LHCN-M2 (cell line): ENCODE measurements around the gene CDA. TPM values are rescaled to one million over a fixed set of nuclear protein-coding genes. Genes with fewer than 3 reads are reported as not detected.
A peak's percentile ranks its signal among the peaks of the same experiment; 100 is the strongest.

Experiments used
- DNase-seq: peaks from one replicate; pipeline ENCODE4 v3.0.0-alpha.2; 2012; ENCODE audit warnings: low read depth
- total RNA-seq: library from RNA; depleted of rRNA; stranded (reverse); fragments of >200 nt; gene quantifications from 2 replicates; pipeline ENCODE4 v1.2.3, GENCODE V29; 2014

CDA gene
- total RNA-seq, 1 experiment from 2014 or later, result not detected

DNA sequence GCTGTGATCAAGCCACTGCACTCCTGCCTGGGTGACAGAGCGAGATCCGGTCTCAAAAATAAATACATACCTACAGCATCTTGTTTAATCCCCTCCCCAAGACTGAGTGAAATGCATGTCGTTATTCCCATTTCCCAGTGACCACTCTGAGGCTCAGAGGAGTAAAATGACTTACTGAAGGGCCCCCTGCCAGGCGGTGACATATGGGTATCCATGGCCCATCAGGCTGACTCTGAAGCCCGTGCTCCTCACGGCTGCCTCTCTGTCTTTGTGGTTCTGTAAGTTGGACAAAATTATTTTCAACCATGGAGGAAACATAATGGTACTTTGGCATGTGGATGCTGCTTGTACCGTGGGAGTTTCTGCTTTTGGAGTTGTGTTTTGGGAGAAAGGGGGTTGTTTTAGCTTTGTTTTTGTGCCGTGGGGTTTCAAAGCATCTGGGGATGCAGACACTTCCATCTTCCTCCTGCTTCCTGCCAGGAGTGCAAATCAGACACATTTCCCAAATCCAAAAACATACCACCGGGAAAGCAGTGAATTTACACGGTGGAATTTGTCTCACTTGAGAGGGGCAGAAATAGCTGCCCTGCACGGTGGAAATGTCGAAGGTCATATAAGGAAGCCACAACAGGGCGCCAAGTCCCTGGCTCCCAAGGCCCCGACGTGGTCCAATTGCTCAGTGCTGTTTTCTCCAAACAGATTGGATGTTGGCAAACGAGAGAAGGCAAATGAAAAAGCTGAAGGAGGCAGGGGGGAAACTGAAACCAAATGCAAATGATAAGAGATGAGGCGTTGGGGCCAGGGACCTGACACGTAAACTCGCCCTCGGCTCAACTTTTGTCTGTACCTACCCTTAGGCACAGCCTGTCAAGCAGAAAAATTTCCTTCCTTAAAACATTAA is 27.3 kb downstream of the CDA start:
- no peak for DNase-seq

DNA sequence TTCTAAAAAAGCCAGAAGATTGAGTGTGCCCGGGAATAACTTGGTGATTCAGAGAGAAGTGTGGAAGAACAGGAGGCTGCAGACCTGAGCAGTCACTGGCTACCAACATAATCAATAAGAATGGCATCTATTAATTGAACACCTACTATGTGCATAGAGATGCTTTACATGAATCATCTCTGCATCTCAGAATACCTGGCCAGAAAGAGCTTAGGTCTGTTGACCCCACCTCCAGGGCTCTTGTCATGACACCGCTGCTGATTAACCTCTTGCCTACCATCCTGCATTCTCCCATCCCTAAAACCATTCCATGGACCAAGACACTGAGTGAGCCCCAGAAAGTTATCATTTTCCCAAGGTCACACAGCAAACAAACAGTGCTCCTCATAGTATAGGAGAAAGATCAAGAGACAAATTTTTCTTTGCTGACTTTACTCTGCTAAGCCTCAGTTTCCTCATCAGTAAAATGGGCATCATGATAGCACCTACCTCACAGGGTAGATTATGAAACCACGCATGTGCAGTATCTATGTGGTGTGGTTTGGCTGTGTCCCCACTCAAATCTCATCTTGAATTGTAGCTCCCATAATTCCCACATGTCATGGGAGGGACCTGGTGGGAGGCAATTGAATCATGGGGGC is 28.1 kb downstream of the CDA start:
- no peak for DNase-seq

DNA sequence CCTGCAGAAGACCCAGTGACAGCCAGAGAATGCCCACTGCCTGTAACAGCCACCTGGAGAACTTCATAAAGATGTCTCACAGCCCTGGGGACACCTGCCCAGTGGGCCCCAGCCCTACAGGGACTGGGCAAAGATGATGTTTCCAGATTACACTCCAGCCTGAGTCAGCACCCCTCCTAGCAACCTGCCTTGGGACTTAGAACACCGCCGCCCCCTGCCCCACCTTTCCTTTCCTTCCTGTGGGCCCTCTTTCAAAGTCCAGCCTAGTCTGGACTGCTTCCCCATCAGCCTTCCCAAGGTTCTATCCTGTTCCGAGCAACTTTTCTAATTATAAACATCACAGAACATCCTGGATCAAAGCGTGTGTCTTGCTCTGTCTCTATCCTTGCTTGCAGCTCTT is 29.7 kb downstream of the CDA start:
- no peak for DNase-seq

DNA sequence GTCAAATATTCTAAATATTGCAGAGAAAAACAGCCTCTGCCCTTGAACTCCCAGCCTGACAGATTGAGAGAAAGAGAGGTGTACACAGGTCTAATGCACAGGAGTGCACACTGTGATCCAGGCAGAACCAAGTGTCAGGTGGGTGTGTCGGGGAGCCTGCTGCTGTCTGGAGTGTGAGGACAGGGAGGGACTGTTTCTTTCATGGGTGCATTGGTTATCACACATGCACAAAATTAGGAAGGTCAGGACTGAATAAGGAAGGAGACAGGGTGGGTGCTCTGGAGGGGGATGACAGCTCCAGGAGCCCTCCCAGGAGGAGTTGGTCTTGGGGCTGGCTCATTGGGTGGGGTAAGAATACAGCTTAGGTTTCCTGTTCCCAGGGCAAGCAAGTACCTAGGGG is 31.1 kb downstream of the CDA start:
- no peak for DNase-seq

DNA sequence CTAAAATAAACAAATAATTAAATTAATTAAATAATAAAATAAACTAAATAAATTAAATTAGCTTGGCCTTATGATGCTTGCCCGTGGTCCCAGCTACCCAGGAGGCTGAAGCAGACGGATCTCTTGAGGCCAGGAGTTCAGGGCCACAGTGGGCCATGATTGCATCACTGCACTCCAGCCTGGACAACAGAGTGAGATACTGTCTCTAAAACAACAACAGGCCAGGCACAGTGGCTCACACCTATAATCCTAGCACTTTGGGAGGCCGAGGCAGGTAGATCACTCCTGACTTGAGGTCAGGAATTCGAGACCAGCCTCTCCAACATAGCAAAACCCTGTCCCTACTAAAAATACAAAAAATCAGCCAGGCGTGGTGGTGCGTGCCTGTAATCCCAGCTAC is 32.1 kb downstream of the CDA start:
- DNase-seq, result no peak

DNA sequence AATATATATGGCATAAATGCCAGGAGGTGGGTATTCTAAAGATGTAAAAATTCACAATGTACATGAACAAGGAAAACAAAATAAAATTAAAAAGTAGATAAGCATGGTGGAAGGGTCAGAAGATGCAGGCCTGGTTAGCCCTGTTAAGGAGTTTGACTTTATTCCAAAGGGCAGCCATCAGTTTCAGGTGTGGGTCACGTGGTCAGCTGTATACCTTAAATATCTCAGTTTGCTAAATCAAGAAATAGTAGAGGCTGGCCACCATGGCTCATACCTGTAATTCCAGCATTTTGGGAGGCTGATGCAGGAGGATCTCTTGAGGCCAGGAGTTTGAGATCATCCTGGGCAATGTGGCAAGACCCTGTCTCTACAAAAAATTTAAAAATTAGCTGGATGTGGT is 35.8 kb downstream of the CDA start:
- no peak for DNase-seq

DNA sequence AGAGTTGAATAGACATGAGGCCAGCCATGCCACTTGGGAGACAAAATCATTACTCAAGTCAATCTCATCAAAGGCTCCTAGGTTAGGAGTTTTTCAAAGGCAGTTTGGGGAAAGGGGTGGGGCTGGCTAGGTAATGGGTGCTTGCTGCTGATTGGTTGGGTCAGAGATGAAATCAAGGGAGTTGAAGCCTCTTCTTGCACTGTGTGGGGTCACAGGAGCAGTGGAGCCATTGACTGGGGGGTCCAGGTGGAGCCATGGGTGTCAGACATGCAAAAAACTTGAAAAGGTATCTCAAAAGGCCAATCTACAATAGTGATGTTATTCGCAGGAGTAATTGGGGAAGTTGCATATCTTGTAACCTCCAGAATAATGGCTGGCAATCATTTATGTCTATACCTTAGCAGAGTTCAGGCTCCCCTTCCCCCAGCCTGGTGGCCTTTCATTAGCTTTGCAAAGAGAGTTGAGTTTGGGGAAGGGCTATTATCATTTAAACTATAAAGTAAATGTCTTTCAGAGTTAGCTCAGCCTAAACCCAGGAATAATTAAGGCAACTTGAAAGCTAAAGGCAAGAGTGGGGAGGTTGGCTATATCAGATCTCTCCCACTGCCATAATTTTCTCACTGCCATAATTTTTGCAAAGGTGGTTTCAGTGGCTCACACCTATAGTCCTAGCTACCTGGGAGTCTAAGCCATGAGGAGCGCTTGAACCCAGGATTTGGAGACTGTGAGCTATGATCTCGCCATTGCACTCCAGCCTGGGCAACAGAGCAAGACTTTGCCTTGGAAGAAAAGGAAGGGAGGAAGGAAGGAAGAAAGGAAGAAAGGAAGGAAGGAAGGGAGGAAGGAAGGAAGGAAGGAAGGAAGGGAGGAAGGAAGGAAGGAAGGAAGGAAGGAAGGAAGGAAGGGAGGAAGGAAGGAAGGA is 36.5 kb downstream of the CDA start:
- no peak for DNase-seq

DNA sequence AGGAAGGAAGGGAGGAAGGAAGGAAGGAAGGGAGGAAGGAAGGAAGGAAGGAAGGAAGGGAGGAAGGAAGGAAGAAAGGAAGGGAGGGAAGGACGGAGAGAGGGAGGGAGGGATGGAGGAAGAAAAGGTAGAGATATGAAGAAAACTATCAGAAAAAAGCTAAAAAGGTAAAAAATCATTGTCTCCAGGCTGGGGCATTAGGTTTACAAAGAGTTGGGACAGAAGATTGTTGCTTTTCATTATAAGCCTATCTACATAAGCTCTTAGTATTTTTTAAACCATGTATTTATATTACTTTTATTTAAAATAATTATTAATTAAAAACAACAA is 37.2 kb downstream of the CDA start:
- DNase-seq, result no peak

DNA sequence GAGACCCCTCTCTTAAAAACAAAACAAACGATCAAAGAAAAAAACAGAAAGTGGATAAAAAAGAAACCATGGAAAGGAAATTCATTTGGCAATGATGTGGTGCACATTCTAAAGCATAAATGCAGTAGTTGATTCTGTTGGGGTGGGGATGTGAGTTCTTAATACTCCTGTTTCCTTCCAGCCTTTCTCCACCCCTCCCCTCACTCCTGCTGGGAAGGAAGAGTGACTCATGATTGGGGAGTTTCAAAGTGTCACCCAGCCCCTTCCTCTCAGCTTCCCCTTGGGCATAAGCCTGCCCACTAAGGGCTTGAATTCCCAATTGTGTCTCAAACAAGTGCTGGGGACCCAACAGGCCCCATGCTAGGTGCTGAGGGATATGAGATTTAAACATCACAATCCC is 37.6 kb downstream of the CDA start:
- DNase-seq, result no peak

DNA sequence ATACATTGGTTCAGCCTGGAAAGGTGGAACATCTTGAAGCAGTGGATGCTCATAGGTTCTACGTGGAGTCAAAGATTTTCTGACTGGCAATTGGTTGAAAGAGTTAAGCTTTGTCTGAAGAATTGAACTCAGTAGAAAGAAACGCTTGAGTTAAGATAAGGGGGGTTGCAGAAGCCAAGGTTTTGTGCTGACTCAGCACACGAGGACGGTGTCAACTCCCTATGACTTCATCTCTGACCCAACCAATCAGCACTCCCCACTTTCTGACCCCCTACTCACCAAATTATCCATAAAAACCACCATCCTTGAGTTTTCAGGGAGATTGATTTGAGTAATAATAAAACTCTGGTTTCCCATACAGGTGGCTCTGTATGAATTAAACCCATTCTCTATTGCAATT is 41.8 kb downstream of the CDA start:
- no peak for DNase-seq

DNA sequence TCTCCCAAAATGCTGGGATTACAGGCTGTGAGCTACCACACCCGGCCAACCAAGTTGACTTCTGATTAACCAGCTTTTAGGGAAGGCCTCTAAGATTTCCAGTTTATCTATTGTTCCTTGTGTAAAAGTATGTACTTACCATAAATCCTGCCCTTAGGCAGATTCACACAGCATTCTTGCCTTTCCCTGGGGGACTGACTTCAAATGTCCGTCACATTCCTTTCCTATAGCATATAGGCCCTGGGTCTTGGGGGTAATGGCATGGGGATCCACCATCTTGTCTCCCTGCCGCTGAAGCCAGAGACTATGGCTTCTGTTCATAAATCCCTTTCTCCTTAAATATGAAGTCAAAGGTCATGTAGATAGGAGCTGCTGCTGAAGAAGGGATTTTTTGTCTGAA is 43.5 kb downstream of the CDA start:
- no peak for DNase-seq

DNA sequence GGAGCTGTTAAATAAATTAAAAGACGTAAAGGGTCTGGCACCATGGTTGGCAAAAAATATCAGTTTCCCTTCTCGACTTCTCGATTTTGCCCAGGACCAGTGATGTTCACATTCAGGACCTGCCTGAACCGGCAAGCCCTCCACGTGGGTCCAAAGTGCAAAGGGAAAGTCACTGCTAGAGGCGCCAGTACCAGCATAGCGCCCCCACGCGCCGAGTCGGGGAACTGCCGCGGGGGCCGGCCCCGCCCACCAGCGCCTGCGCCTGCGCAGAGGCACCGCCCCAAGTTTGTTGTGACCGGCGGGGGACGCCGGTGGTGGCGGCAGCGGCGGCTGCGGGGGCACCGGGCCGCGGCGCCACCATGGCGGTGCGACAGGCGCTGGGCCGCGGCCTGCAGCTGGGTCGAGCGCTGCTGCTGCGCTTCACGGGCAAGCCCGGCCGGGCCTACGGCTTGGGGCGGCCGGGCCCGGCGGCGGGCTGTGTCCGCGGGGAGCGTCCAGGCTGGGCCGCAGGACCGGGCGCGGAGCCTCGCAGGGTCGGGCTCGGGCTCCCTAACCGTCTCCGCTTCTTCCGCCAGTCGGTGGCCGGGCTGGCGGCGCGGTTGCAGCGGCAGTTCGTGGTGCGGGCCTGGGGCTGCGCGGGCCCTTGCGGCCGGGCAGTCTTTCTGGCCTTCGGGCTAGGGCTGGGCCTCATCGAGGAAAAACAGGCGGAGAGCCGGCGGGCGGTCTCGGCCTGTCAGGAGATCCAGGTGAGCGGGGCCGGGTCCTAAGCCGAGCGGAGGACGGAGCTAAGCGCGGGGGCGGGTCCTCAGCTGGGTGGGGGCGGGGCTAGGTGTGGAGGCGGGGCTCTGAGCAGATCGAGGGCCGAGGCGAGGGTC is 44.5 kb downstream of the CDA start, which contains the start of gene PINK1:
Gene PINK1, plus strand, starts transcription at position 269 of the 875 bp plus-strand sequence. Its CDS starts 91 bp downstream, at position 360.
- peak; percentile 68 for DNase-seq

DNA sequence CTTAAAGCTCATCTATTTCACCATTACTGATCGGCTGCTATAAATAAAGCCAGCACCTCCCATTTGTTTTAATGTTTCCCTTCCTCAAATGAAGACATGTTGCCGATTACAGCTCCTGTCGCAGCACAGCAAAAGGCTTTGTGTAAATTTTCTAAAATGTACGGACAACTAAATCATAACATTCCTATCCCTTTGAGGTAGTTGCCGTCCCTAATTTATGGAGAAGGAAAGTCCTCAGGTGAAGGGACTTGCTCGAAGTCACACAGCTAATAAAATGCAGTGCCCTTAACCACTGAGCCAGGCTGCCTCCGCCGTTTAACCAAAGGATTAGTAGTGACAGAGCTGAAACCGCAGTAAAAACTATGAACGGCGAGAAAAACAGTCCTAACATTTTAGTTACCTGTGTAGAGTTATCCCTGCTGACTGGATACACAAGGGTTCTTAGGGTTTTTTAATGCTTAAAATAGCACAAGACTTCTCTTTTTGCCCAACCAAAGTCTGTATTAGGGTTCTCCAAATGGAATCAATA is 45.2 kb downstream of the CDA start:
- DNase-seq, result no peak

DNA sequence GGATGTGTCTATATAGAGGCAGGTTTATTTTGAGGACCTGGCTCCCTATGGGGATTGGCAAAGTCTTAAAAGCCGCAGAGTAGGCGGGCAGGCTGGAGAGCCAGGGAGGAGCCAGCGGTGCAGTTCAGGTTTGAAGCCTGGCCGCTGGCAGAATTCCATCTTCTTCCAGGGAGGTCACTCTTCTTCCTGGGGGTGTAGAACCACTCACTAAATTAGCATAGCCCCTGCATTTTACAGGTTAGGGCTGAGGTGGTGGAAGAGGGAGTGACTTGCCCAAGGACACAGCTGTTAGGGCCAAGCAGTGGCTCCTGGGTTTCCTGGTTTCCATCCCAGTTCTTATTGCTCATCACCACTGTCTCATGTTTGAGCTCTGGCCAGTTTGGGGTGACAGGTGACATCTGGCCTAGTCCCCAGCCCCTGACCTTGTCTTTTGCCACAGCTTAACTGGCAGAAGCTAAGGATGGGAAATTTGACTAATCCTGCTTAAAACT is 45.7 kb downstream of the CDA start:
- DNase-seq, result peak; percentile 56

DNA sequence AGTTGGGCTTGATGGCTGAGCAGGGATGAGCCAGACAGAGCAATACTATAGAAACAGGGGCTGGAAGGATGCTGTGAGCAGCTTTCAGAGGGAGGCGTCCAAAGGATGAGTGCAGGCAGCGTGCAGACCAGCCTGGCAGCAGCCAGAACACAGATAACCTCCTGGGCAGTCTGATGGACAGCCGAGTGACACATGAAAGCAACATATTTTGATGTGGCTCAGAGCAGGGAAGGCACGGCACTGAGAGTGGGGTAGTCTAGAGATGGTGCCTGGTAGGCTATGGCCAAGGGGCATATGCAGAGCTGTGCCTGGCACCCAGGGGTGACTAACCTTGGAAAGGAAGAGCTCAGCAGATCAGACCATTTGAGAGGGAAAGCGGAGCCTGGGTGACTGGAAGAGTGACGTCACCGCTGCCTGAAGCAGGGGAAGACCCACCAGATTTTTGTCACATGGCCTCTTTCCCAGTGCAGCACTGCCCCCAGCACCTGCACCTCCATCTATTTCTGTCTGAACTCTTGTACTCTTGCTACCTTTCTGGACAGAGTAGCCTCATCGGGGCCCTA is 48.0 kb downstream of the CDA start:
- no peak for DNase-seq

DNA sequence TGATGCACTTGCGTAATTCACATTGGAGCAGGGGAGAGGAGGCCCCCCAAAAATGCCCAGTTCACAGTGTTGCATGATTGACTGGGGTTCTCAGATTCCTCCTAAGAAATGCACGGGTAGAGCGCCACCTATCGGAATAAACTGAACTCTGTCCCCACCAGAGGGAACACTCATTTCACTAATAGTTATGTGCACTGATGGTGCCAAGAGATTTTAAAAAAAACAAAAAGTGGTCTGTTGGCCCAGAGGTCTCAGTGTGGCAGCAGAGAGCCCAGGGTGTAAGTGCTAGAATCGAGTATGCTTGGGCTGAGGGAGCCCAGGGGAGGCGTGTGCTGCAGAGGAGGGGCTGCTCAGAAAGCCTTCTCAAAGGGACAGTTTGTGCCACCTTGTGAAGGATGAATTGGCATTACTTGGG is 51.3 kb downstream of the CDA start:
- DNase-seq, result peak; percentile 52

DNA sequence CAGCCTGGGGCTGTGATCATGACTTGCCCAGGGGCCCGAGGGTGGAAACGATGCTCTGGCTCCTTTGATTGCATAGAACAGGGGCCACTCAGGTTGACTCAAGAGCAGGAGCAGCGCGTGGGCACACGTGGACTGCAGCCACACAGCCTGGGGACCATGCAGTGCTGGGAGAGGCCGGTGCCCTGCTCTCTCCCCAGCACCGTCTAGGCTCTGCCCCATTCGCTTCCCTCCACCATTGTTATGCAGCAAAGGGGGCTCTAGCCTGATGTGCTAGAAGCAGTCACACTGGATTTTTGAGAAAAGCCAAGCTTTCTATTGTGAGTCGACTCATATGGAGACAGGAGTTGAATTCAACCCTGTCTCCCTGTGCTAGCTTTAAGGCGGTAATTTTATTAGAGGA is 53.1 kb downstream of the CDA start:
- no peak for DNase-seq

DNA sequence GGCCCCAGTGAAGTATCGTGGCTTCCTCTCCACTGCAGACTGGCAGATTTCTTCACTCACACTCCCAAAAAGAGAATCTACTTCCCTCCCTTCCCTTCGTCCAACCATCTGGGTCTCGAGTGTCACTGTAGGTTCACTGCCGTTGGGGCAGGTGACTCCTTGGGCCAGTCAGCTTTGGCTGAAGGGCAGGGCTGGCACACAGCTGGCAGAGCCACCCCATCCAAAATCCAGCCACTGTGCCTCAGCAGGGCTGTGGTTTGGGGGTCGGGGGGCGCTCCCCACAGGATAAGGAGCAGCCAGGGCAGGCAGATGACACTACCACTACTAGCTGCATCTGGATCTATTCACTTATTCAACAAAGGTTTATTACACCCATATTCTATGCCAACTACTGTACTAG is 54.2 kb downstream of the CDA start:
- no peak for DNase-seq

DNA sequence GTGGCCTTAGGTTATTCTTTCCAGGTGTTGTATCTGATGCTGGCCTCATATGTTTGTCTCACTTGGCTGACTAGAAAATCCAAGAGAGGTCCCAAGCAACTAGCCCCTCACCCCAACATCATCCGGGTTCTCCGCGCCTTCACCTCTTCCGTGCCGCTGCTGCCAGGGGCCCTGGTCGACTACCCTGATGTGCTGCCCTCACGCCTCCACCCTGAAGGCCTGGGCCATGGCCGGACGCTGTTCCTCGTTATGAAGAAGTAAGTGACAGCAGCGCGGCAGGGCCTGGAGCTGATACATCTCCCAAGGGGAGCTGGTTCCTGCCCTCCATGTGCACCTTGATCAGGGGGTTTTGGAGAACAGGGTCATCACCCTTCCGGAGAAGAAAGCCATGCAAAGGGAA is 55.5 kb downstream of the CDA start:
- DNase-seq, result no peak

DNA sequence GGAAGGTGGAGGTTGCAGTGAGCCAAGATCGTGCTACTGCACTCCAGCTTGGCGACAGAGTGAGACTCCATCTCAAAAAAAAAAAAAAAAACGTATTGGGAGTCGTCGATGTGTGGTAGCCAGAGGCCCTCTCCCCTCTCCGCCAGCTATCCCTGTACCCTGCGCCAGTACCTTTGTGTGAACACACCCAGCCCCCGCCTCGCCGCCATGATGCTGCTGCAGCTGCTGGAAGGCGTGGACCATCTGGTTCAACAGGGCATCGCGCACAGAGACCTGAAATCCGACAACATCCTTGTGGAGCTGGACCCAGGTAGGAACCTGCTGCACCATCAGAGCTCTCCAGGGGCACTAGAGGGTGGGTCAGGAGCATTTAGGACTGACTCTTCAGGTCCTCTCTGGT is 56.5 kb downstream of the CDA start:
- DNase-seq, result no peak
